Measurements from ENCODE around the gene SMG5.

The SMG5 gene

DNA sequence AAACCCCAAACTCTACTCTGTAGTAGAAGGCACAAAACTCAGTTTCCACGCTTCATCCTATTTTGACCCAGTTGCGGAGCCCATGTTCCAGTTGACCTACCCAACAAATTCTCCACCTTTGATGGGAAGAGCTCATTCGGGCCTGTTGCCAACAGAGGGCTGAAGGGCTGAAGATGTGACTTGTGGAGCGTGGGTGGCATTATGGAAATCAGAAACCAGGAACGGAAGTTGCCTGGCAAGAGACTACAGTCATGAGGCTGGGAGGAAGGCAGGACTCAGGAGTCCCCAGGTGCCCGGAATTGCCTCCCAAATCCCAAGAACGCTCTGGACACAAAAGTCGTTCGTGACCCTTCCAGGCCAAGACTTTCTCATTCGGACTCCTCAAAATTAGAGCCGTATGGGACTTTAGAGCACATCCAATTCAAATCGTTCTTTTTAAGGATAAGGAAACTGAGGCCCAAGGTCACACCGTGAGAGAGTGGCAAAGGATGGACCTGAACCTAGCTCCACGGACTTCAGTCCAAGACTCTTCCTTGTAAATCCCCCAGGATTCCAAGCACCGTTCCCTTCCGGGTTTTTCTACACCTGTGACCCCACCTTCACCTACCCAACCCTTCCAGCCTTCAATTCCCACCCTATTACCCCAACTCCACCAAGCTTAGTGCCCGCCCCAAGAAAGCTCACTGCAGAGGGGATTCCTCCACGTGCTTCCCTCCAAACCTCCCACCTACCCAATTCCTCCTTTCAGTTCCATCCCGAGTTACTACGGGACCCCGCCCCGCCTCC is 739 bp downstream of the SMG5 start:
- DNase-seq (ENCODE audit: low read depth in 2 of 2), result no peak

DNA sequence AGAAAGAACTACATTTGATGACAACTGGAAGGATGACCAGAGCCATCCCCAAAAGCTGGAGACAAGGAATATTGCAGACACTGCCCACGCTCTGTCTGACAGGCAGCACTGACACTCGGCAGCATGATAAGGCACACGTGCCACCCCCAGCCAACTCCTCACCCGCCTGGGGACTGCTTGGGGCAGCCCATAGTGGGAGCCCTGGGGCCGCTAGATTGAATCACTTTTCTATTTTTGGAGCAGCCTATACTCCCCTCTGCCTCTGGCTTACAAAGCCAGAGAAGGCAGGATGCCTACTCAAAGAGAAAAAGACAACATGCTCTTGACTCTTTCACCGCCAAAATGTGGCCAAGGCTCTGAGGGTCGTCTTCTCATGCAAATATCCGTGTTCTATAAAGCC is 1.3 kb downstream of the SMG5 start:
- DNase-seq (ENCODE audit: low read depth in 2 of 2), result no peak

DNA sequence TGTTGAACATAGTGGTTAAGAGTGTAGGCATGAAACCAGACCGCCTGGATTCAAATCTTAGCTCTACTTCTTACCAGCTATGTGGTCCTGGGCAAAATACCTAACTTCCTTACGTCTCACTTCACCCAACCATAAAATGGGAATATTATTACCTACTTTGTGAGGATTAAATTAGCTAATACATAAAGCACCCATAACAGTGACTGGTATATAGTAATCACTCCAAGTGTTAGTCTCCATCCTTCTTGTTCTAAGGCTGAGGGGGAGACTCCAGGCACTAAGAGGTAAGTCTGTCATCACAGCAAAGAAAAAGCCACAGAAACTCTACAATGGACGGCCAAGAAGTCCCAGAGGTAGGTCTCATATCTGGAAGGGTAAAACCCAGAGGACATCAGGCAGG is 2.8 kb downstream of the SMG5 start:
- no peak for DNase-seq (ENCODE audit: low read depth in 2 of 2)

DNA sequence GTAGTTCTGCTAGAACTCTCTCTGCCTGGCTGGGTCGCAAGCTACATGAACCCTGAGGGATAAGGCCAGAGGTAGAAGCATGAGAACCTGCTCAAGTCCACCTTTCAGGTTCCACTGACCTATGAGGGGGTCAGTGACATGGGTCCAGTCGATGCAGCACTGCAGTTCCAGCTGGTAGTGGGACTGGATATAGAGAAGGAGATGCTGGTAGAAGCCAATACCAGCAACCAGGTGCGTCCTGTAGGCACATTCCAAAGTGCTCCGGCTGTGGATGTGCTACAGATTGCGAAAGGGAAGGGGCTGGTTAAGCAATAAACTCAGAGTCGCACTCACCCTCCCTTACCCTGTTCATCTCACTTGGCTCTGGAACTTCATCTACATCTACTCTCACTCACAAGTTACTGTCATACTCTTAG is 5.7 kb downstream of the SMG5 start:
- DNase-seq (ENCODE audit: low read depth in 2 of 2), result no peak

DNA sequence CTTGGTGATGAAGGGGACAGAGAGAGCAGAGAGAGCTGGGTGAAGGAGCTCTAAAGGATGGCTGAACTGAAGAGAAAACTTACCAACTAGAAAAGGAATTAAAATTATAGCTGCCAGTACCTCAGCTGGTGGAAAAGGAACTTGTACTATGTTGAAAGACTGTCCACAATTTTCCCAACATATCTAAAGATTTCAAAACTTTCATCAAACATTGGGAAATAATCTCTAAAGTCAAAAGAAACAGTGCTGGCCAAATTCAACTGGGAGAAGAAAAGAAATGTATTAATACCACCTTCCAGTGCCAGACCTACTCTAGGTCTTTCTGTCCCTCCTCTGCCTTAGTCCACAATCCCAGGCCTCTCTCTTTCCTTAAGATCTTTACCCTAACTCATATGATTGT is 6.1 kb downstream of the SMG5 start:
- DNase-seq (ENCODE audit: low read depth in 2 of 2), result no peak

DNA sequence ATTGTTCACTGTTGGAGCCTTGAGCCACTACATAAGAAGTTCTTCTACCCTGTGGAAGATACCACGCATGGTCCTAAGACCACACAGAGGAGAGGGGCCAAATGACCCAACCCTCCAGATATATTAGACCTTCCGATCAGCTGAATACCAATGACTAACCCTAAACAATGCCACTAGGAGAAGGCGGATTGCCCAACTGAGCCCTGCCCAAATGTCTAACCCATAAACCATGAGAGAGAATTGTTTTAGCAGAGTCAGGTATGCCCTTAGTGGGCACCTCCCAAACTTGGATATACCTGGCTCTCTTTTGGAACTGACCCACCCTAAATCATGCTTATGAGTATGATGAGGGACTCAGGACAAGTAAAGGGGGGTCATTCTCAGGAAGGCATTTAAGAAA is 12.3 kb downstream of the SMG5 start:
- no peak for DNase-seq (ENCODE audit: low read depth in 2 of 2)

DNA sequence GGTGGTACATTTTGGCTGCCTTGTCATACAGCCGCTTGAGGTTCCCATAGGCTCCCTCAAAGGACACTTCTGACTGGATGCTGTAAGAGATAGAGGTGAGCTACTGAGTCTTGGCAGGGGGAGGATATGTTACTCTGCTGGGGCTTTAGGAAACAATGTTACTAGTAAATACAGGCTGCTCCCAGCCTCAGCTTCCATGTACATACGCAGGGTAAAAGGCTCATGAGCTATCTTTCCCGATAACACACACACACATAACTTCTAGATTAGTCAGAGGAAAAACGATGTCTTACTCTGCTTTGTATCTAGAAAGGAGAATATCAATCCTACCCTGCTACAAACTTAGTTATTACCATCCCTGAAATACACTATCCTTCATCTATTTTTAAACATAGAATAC is 14.3 kb downstream of the SMG5 start:
- DNase-seq (ENCODE audit: low read depth in 2 of 2), result no peak

DNA sequence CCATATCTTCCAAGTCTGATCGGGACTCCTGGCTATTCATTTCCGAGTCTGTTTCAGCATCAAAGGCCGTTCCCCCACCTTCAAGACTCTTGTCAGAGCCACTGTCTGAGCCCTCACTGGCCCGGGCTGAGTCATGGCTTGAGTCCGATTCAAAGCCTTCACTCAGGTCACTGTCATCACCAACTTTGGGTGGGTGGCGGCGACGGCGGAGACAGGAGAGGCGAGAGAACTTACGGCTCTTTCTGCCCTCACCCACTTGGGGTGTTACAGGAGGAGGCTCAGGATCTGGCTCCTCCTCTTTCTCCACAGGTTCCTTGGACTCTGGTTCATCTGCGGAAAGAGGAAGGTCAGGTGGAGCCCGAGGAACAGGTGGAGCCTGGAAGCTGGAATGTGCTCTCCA is 16.6 kb downstream of the SMG5 start:
- no peak for DNase-seq (ENCODE audit: low read depth in 2 of 2)

DNA sequence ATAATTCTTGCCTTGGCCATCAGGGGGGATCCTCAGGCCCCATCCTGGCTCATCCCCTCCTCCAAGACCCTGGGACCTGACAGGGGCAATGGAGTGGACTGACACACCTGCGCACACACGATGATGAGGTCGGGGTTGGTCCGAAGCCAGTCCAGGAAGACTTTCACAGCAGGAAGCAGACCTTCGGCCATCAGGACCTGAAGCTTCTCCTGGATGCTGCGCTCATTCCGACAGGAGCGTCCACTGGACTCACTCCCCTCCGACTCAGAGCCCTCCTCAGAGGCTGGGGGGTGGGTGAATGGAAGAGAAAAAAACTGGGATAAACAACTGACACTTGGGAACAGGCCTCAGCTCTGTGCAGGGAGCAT is 19.4 kb downstream of the SMG5 start:
- no peak for DNase-seq (ENCODE audit: low read depth in 2 of 2)

DNA sequence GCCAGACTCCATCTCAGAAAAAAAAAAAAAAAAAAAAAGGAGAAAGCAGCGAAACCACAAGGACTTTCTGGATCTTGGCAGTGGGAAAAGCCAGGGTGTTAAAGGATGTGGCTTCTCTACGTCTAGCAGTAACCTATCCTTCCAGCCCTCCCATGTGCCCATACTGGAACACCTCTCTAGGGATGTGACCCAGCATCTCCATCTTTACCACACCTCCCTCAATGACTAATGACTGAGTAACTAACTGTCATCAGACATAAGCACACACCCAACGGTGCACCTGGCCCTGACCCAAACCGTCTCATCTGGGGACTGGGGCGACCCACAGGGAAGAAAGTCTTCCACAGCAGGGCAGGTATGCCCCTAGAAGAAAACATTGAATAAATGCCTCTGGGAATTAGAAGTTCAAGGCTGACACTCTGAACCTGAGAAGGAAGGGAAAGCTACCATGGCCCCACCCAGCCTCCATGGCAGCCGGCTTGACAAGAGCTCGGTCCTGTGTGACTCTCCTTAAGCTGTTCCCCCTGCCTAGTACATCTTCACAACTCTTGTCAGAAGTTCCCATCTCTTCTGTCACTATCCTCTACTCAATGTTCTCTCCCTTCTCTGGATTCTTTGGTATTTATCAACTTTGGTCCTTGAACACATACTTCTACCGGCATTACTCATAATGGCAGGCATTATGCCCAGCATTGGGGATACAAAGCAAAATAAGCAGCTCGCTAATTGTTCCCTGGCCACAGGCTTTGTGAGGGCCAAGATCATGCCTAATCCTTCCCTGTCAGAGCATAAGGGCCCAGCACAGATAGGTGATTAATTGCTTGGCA is 20.0 kb downstream of the SMG5 start:
- peak; percentile 21 to 35 for DNase-seq (ENCODE audit: low read depth in 2 of 2)

DNA sequence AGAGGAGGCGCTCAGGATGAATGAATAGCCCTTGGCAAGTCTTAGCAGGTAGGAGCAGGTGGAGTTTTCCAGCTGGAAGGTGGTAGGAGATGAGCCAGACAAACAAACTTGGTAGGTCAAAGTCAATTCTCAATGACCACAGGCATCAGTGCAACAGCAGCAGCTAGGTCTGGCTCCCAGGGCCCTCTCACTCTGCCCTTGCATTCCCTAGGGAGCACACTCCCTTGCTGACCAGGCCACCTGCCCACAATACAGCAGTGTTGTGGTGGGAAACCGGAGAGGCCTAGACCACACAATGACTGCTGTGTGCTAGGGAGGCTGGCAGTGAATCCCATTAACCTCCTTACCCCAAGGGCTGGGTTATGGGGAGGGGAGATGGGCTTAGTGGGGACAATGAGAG is 21.7 kb downstream of the SMG5 start:
- DNase-seq (ENCODE audit: low read depth in 2 of 2), result no peak

DNA sequence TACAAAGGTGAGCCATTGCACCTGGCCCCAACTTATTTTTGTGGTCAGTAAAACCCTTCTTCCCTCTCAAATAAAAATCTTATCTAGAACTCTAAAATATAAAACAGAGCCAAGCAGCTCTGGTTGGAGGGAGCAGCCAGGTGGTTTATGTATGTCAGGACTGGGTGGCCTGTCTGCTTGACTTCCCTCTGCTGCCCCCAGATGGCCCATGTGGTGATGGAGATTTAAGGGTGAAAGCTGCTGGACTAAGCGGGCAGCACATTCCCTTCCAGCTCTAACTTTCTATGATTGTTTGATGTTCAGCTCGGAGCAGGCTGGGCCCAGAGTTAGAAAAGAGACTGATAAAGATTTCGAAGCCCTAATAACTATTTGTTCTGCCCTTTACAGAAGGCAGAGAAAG is 22.8 kb downstream of the SMG5 start:
- no peak for DNase-seq (ENCODE audit: low read depth in 2 of 2)

DNA sequence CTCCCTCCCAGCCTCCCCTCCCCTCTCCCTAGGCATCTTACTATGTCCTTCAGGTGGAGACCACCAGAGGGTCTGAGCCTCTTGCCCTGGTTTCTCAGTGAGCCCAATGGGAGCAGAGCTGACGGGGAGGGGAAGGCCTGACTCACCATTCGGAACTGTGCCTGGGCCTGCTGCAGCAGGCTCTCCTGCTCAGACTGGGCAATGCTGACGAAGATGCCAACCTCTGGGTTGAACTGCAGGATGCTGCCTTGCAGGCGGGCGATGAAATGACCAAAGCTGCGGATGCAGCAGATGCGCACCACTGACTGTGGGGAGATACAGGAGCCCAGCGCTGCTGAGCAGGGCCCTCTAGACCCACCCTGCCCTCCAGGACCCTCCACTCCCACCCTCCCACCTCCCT is 23.8 kb downstream of the SMG5 start:
- DNase-seq (ENCODE audit: low read depth in 2 of 2), result no peak

DNA sequence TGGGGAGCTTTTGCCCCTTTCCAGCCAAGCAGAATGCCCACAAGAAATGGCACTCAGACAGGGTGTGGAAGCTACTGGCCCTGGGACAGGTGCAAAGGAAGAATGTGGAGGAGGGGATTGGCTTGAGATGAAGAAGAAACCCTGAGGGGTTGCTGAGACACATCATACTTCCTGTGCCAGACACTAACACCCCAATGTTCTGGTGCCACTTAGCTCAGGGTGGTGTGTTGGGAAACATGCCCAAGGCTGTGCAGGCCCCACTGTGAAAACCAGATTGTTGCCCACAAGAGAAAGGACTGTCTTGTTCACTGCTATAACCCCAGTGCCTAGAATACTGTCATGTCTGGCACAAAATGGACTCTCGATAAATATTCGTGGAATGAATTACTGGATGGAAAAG is 24.9 kb downstream of the SMG5 start:
- DNase-seq (ENCODE audit: low read depth in 2 of 2), result no peak

DNA sequence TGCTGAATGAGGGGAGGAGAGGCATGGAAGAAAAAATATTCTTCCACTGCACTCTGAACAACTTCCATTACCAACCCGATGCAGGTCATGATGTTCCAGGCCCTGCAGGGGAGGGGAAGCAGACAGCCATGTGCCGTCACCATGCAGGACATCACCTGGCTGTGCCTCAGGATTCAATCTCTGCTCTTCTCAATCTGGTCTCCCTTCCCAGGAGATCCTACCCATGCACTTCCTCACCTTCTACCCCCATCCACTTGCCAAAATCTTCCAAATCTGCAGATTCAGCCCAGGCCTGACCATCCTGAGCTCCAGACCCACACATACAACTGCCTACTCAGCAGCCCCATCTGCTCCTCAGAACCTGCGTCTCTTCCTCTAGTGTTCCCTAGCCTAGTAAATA is 29.0 kb downstream of the SMG5 start:
- DNase-seq (ENCODE audit: low read depth in 2 of 2), result no peak

DNA sequence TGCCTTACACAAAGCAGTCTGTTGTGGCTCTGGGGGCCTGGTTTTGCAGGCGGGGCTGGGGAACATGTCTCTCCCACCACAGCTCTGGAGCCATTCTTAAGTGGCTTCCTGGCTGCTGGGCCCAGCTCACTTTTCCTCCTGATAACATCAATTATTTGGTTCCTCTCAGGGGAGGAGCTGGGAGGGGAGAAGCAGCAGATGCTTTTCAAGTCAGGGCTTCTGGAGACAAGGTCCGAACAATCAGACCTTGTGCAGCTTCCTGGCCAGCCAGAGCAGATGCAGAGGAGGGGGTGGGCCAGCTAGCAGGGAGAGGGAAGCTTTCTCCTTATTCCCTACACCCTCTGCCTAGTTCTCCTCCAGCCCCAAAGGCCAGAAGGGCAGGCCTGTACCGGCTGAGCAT is 31.1 kb downstream of the SMG5 start:
- no peak for DNase-seq (ENCODE audit: low read depth in 2 of 2)

DNA sequence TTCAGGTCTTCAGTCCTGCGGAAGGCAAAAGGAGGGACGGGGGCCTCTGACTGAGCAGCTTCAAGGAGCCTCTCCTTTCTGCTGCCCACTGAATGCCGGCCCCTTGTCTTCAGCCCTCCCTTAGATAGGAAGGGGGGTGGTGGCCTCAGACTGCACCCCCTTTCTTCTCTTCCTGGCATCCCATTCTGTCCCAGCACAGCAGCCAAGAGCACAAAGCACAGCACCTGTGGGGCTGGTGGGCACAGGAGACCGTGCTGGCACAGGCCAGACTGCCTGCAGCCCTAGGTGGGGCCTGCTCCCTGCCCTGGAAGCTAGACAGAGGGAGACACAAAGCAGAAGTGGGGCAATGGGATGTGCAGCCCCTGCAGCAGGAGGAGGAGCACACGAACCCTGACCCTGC is 33.0 kb downstream of the SMG5 start:
- no peak for DNase-seq (ENCODE audit: low read depth in 2 of 2)

DNA sequence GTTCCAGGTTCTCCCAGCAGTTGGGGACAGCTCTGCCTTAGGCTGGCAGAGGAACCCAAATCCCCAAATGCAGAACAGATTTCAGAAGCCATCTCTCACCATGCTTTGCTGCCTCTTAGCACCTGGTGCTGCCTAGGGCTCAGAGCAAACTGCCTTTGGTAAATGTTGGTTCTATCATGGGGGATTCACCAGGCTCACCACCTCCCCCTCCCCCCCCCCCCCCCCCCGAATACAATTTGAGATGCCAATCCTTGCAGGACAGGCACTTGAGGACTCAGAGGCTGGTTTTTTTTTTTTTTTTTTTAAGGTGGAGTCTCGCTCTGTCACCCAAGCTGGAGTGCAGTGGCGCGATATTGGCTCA is 34.3 kb downstream of the SMG5 start:
- no peak for DNase-seq (ENCODE audit: low read depth in 2 of 2)

DNA sequence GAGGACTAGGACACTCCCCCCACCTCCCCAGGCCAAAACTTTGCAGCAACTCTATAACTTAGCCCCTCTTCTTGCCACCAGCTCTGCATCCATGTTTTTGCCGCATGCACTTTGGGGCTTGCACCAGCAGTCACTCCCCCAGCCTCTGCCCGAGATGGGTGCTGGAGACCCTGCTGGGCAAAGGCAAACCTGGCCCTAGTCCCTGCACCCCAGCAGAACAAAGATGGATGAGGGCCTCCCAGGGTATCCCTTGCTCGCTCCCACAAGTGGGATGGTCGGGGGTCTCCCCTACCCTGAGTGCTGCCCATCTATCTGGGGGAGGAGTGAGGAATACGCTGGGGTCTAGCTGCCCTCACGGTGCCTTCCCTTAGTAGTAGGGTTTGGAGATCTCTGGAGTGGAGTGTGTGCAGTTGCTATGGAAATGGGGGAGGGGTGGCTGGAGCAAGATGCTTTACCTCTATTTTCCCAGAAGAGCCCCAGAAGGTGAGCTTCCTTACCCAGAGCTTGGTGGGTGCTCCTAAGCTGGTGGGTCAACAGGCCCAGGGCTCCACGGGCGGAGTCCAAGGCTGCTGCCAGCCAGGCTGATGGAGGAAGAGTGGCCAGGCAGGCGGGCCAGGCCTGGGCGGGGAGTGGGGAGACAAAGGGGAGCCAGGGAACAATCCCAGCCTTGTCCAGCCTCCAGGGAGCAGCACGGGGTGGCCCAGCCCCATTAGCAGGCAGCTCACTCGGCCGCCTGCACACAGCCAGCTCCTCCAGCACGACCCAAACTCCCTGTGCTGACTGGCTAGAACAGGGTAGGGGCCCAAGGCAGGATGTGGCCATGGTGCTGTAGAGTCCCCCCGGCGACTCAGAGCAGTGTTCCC is 34.9 kb downstream of the SMG5 start, which contains the start of gene PAQR6:
Gene PAQR6 (minus strand): TSS at position 597 of the 863 bp plus-strand sequence. CDS start 1,325 bp downstream, outside the sequence.
- DNase-seq (ENCODE audit: low read depth in 2 of 2), result no peak

DNA sequence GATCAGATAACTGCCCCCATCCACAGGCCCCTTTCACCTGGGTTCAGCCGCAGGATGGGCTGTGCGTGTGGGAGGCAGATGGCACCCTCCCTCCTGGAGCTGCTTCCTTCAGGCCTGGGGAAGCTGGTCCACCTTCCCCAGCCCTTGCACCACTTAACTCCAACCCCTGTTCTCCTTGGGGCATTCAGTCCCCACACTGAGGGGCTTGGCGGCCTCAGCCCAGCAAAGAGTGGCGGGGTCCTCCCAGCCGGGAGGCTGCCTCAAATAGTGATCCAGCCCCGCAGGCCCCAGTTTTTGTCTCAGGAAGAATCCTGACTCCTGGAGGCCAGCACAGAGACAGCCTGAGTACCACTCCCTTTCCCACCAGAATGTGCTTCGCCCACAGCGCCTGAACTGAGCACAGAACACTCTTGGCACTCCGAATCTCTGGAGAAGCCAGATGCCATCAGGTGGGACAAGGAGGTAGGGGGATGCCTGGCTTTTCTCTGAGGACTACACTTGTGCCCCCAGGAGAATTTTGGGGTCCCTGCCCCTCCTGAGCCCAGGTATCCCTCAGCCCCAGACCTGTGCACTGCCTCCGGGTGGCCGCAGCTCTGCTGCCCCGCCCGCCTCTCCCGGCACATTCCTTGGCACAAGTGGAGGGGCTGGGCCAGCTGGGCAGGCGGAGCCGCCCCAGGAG is 35.7 kb downstream of the SMG5 start:
- DNase-seq (ENCODE audit: low read depth in 2 of 2), result no peak

DNA sequence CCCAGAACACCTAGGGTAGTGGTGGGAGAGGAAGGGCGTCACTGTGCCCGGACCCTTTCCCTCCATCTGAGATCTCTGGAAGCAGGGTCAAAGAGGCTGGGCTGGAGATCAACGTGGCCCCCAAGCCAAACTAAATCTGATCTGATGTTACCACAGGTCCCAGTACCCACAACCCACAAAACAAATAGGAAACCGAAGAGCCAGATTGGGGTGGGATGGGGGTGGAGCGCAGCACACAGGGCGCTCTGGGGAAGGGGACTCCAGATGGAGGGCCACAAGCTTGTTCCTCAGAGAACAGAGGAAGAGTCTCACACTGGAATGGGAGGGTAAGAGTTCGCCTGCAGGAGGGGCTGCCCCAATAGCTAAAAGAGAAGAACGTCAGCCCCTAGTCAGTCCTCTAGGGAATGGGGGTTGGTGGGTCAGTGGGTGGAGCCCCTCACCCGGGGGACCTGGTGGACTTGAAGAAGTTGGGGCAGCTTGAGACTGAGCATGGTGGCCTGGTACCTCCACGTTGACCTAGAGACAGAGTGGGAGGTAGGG is 36.3 kb downstream of the SMG5 start:
- no peak for DNase-seq (ENCODE audit: low read depth in 2 of 2)
